GM12865 (cell line): ENCODE data around the gene CACNA1C.

Experiments used
- DNase-seq: peaks from one replicate; pipeline ENCODE4 v3.0.0; 2010; ENCODE audit warnings: low read depth
- H3K4me3 ChIP-seq: 2 replicates; pipeline ENCODE4 v1.5.1; 2011; ENCODE audit warnings: mild to moderate bottlenecking, low read depth, low read length, control low read depth
- TF ChIP-seq, protein P1 (sequence below): IDR thresholded peaks from 2 replicates; pipeline ENCODE4 v1.5.1; 2011; ENCODE audit warnings: low read length, control low read depth, low read depth, inconsistent platforms; ENCODE audit not compliant: insufficient read depth; ENCODE audit errors: missing control alignments

CACNA1C gene

DNA sequence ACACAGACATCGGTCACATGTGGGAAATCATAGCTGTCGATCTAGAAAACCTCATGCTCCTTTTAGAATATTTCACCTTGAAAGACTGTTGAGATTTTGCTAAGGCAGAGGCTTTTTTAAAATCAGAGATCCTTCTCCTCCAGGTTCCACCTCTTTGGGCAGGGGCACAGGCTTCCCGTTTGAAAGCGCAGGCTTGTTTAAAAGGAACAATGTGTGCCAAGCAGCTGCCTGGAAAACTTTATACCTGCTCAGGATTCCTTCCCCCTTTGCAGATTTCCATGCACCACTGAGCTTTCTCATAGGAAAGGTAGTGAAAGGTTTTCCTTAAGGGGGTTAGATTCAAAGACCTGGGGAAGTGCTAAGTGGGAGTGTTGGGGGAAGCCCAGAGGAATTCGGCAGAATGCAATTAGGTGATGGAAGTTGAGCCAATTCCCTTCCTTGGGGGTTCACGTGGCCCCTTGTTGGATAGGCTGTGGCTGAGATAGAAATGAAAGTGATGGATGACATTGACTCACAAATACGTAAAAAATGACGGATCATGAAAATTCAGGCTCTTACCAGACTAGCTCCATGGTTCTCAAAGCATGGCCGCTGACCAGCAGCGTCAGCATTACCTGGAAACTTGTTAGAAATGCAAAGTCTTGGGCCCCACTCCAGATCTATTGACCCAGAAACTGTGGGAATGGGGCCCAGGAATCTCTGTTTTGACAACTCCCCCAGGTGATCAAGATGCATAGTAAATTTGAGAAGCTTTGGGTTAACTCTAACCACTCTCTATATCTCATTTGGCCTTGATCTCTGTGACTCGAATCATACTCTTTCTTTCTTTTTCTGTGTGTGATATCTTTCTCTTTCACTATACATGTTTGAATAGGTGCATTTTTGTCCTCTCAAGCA, 460.6 kb downstream of the CACNA1C start:
- TF ChIP-seq, protein P1, sequence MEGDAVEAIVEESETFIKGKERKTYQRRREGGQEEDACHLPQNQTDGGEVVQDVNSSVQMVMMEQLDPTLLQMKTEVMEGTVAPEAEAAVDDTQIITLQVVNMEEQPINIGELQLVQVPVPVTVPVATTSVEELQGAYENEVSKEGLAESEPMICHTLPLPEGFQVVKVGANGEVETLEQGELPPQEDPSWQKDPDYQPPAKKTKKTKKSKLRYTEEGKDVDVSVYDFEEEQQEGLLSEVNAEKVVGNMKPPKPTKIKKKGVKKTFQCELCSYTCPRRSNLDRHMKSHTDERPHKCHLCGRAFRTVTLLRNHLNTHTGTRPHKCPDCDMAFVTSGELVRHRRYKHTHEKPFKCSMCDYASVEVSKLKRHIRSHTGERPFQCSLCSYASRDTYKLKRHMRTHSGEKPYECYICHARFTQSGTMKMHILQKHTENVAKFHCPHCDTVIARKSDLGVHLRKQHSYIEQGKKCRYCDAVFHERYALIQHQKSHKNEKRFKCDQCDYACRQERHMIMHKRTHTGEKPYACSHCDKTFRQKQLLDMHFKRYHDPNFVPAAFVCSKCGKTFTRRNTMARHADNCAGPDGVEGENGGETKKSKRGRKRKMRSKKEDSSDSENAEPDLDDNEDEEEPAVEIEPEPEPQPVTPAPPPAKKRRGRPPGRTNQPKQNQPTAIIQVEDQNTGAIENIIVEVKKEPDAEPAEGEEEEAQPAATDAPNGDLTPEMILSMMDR = no peak

DNA sequence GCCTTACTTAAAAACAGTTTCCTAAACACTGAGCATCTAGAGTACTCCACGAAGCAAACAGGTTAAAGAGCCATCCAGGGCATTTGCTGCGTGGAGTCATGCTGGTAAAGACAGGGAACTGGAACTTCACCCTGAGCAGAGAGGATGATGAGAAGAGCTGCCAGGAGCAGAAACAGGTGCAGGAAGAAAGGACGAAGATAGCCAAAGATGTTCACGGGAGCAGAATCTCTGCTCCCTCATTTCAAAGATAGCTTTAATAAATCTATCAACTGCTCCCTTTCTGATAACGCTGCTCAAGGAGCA, 461.2 kb downstream of the CACNA1C start:
- DNase-seq = no peak
- H3K4me3 ChIP-seq = no peak overlapping the region
- TF ChIP-seq, protein P1 = no peak

More for the DNA sequence above, 460.6 kb downstream of the CACNA1C start:
- no peak for DNase-seq
- no peak overlapping the region for H3K4me3 ChIP-seq

DNA sequence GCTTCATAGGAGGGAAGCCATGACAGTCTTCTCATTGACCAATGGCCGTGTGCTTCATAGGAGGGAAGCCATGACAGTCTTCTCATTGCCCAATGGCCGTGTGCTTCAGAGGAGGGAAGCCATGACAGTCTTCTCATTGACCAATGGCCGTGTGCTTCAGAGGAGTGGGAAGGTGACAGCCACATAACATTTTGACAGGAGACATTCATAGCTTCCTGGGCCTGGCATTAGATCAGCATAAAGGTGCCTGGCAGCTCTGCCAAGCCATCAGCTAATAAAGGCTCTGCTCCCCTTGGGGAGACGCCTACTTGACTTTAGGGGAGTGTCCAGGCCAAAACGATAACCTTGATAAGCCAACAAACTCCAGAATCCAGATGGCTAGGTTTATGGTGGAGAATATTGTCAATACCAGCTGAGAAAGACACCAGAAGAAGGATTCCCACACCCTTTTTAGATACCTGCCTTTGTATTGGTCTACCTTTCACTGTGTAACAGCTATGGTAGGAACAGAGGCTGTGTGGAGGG, 468.0 kb downstream of the CACNA1C start:
- no peak for DNase-seq
- H3K4me3 ChIP-seq = no peak overlapping the region
- TF ChIP-seq, protein P1 = no peak

GRCh38 chr12:2523317-2523716, 470.5 kb downstream of the CACNA1C start:
- H3K4me3 ChIP-seq = no peak overlapping the region
- TF ChIP-seq, protein P1 = no peak
- no peak for DNase-seq

GRCh38 chr12:2523844-2524243, 471.1 kb downstream of the CACNA1C start:
- no peak overlapping the region for H3K4me3 ChIP-seq
- DNase-seq = no peak
- TF ChIP-seq, protein P1 = no peak

DNA sequence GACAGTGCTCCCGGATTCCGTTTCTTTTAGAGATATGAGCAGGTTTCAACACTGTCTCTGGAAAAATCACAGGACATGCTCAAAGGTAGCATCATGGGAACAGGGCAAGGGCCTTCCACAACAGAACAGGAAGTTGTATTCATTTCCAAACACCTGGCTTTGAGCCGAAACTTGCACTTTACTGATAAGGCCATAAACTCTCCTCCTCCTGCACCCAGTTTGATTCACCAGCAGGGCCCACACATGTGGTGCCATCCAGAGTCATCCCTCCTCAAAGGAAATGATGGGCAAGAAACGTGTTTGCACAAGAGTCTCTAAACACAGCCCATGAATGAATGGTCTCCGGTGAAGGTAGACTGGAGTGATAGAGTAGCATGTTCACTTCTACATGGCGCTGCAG, 473.6 kb downstream of the CACNA1C start:
- no peak overlapping the region for H3K4me3 ChIP-seq
- TF ChIP-seq, protein P1 = no peak
- DNase-seq = peak; percentile 24

GRCh38 chr12:2528001-2528400, 475.2 kb downstream of the CACNA1C start:
- no peak overlapping the region for H3K4me3 ChIP-seq
- DNase-seq = no peak
- TF ChIP-seq, protein P1 = no peak
